Activated naive CD4-positive, alpha-beta T cell treated with anti-CD3 and anti-CD28 coated beads, Interleukin-2, amount 50 U/mL, for 16 hours (primary cell): ENCODE measurements around the gene PLA2G6.
"Not testable (repeated sequence)": the region's sequence is repeated elsewhere in the genome, so short reads cannot be mapped to it uniquely, and the experiment has no call there.

Experiments
- DNase-seq: peaks from one replicate; pipeline ENCODE4 v3.0.0-alpha.2; 2020

Gene PLA2G6

GRCh38 chr22:38162881-38163843 lies 18.5 kb downstream of the PLA2G6 start:
- no peak for DNase-seq

- no peak for DNase-seq
These were observed 25.9 kb downstream of the PLA2G6 start for GRCh38 chr22:38155703-38156102.

- not testable (repeated sequence) for DNase-seq
These were observed 27.1 kb downstream of the PLA2G6 start for GRCh38 chr22:38154563-38154915.

- DNase-seq: no peak
These were observed 27.6 kb downstream of the PLA2G6 start for GRCh38 chr22:38153821-38154562.

GRCh38 chr22:38151126-38151500 lies 30.5 kb downstream of the PLA2G6 start:
- DNase-seq: no peak

GRCh38 chr22:38148245-38148644 lies 33.4 kb downstream of the PLA2G6 start:
- DNase-seq: no peak

GRCh38 chr22:38146166-38146565 lies 35.5 kb downstream of the PLA2G6 start:
- not testable (repeated sequence) for DNase-seq

GRCh38 chr22:38144025-38144405 lies 37.6 kb downstream of the PLA2G6 start:
- no peak for DNase-seq

- DNase-seq: no peak
These were observed 39.0 kb downstream of the PLA2G6 start for GRCh38 chr22:38142606-38143005.

GRCh38 chr22:38141217-38141973 lies 40.2 kb downstream of the PLA2G6 start:
- DNase-seq: no peak

- no peak for DNase-seq
These were observed 41.7 kb downstream of the PLA2G6 start for GRCh38 chr22:38139901-38140300.

GRCh38 chr22:38138961-38139360 lies 42.7 kb downstream of the PLA2G6 start:
- no peak for DNase-seq

GRCh38 chr22:38137876-38138687 lies 43.5 kb downstream of the PLA2G6 start:
- no peak for DNase-seq

- no peak for DNase-seq
These were observed 45.0 kb downstream of the PLA2G6 start for GRCh38 chr22:38136607-38137006.

GRCh38 chr22:38135133-38135706 lies 46.4 kb downstream of the PLA2G6 start:
- no peak for DNase-seq

GRCh38 chr22:38133331-38133730 lies 48.3 kb downstream of the PLA2G6 start:
- no peak for DNase-seq

- DNase-seq: no peak
These were observed 48.8 kb downstream of the PLA2G6 start for GRCh38 chr22:38132794-38133193.

GRCh38 chr22:38132136-38132535 lies 49.5 kb downstream of the PLA2G6 start:
- no peak for DNase-seq

GRCh38 chr22:38131399-38131798 lies 50.2 kb downstream of the PLA2G6 start:
- DNase-seq: no peak

GRCh38 chr22:38129856-38130255 lies 51.8 kb downstream of the PLA2G6 start:
- DNase-seq: no peak

- DNase-seq: no peak
These were observed 52.6 kb downstream of the PLA2G6 start for GRCh38 chr22:38129021-38129420.

- DNase-seq: no peak
These were observed 53.8 kb downstream of the PLA2G6 start for GRCh38 chr22:38127869-38128268.
